Breast epithelium (tissue), 4 donors: ENCODE results near the gene RASSF10. TPM values are rescaled to one million over a fixed set of nuclear protein-coding genes. Genes with fewer than 3 reads are reported as not detected.

Experiments
- DNase-seq, 2 donors: peaks; one replicate each; pipeline ENCODE4 v3.0.0-alpha.2; 2019; ENCODE audit warnings: low spot score in 2 of 2
- H3K27ac ChIP-seq, 2 donors: fragments of 200-600 bp; sonication (generic) in 1 of 2; one replicate each; pipeline ENCODE4 v1.5.1; 2016 to 2019; ENCODE audit warnings: mild to moderate bottlenecking in 1 of 2
- H3K27me3 ChIP-seq, 2 donors: fragments of 200-600 bp; sonication (generic) in 1 of 2; one replicate each; pipeline versions ENCODE4 v1.5.1 to v1.6.0; 2017 to 2019; ENCODE audit warnings: control low read depth in 1 of 2, mild to moderate bottlenecking in 1 of 2
- H3K36me3 ChIP-seq: fragments of 200-600 bp; one replicate; pipeline ENCODE4 v1.5.1; 2019
- H3K4me1 ChIP-seq, 2 donors: fragments of 200-600 bp; sonication (generic); one replicate each; pipeline ENCODE4 v1.5.1; 2016 to 2019; ENCODE audit warnings: control low read depth in 1 of 2
- H3K4me3 ChIP-seq, 3 donors: fragments of 200-600 bp; sonication (generic); 1 replicate in 2 of 3; 2 replicates in 1 of 3; pipeline ENCODE4 v1.5.1; 2016 to 2019; ENCODE audit warnings: mild to moderate bottlenecking in 3 of 3, moderate library complexity in 2 of 3
- H3K9me3 ChIP-seq, 2 donors: fragments of 200-600 bp; sonication (generic) in 1 of 2; one replicate each; pipeline ENCODE4 v1.5.1; 2016 to 2019; ENCODE audit warnings: control low read depth in 1 of 2
- POLR2A ChIP-seq: fragments of 450-650 bp; IDR thresholded peaks from one replicate; pipeline ENCODE4 v1.6.1; 2016; ENCODE audit warnings: antibody characterized with exemption, mild to moderate bottlenecking, moderate library complexity
- POLR2AphosphoS5 ChIP-seq, 3 donors: sonication (generic); formaldehyde crosslinking; IDR thresholded peaks; one replicate each; pipeline ENCODE4 v1.6.1; 2017; ENCODE audit warnings: antibody characterized with exemption in 3 of 3
- intact Hi-C: fragments of 100-400 bp; cut with DNase I; formaldehyde crosslinking; loops from one replicate; pipeline ENCODE4 v1.15.1; 2023; ENCODE audit warnings: low total_unique reads
- total RNA-seq, 3 donors: library from RNA; depleted of rRNA; stranded (reverse); fragments of >200 nt; gene quantifications; one replicate each; pipeline ENCODE4 v1.1.0, GENCODE V29; 2016
- TF ChIP-seq, protein P1 (sequence below), 3 donors: fragments of 450-650 bp; IDR thresholded peaks; one replicate each; pipeline ENCODE4 v1.5.1; 2016 to 2017; ENCODE audit warnings: antibody characterized with exemption in 3 of 3, mild to moderate bottlenecking in 3 of 3, moderate library complexity in 3 of 3

Gene RASSF10
- total RNA-seq, 3 donors from 2014 or later = 0.16 to 9.7 (median 3.9) TPM

DNA sequence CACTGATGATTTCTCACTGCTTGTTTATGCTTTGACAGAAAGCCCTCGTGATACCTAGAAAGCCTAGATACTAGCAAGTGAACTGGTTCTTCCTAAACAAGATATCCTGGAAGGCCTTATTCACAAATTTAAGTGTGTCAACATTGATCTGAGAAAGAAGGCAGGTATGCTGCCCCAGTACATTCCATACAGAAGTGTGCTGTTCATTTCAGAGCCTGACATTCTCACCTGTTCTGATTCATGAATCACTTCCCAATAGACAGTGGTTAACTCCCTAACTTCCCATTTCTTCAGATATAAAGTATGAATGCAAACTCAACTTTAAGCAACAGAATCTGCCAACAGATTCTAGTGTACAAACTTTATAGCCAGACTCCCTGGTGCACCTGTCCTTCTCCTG is 15.5 kb upstream of the RASSF10 start:
- no peak for DNase-seq
- intact Hi-C loops = no loop called here
- Histone ChIP-seq H3K27ac (no peak overlapping the region), H3K36me3 (no peaks in the 10 kb centered on the region), H3K4me1 (no peaks in the 10 kb centered on the region), H3K9me3 (no peaks in the 10 kb centered on the region), H3K4me3 (no peak overlapping the region), H3K27me3 (no peaks in the 10 kb centered on the region)
- TF ChIP-seq, protein P1, sequence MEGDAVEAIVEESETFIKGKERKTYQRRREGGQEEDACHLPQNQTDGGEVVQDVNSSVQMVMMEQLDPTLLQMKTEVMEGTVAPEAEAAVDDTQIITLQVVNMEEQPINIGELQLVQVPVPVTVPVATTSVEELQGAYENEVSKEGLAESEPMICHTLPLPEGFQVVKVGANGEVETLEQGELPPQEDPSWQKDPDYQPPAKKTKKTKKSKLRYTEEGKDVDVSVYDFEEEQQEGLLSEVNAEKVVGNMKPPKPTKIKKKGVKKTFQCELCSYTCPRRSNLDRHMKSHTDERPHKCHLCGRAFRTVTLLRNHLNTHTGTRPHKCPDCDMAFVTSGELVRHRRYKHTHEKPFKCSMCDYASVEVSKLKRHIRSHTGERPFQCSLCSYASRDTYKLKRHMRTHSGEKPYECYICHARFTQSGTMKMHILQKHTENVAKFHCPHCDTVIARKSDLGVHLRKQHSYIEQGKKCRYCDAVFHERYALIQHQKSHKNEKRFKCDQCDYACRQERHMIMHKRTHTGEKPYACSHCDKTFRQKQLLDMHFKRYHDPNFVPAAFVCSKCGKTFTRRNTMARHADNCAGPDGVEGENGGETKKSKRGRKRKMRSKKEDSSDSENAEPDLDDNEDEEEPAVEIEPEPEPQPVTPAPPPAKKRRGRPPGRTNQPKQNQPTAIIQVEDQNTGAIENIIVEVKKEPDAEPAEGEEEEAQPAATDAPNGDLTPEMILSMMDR (IDR thresholded peaks at IDR 0.05) = no peak
- TF ChIP-seq POLR2AphosphoS5 (IDR thresholded peaks at IDR 0.05) (no peak), POLR2A (no peak)

DNA sequence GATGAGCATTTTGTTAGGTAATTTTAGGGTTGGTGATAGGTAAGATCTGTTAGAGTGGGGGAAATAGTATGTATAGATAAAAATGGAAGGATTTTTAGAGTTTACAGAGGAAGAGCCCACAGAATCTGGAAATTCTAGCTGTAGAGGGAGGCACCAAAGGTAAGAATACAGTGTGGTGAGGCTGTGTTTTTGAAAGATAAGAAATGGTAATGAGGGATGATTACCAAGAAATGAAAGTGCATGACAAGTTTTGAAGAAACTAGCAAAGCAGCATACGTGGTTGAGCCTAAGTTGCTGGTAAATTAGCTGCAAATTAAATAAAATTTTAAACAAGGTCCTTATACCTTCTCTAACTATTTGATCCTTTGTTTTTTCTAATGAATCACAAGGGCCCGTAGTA is 14.6 kb upstream of the RASSF10 start:
- no peak for DNase-seq
- no peak for TF ChIP-seq POLR2A
- TF ChIP-seq, protein P1 (IDR thresholded peaks at IDR 0.05) = no peak
- TF ChIP-seq POLR2AphosphoS5 (IDR thresholded peaks at IDR 0.05) = no peak
- H3K4me1 ChIP-seq = no peaks in the 10 kb centered on the region
- H3K36me3 ChIP-seq = no peaks in the 10 kb centered on the region
- H3K4me3 ChIP-seq = no peak overlapping the region
- H3K27me3 ChIP-seq = no peaks in the 10 kb centered on the region
- no peaks in the 10 kb centered on the region for H3K9me3 ChIP-seq
- intact Hi-C loops = no loop called here
- peak overlapping the region in 1 of 2 donors; percentile 33 for H3K27ac ChIP-seq

DNA sequence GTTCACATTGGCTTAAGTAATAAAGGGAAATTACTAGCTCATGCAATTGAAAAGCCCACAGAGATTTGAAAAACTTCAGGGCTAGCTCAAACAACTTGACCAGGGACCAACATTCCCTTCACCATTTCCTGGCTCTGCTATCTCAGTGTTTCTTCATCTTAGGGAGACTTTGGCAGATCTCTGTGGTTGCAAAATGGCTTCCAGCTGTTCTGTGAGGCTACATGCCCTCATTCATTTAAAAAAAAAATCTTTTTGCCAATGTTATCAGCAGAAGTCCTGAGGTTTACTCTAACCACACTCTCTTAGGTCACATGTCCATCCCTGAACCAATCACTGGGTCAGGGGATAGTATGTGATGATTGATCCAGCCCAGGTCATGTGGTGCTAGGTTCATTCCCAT is 13.9 kb upstream of the RASSF10 start:
- TF ChIP-seq POLR2AphosphoS5 (IDR thresholded peaks at IDR 0.05) (no peak), POLR2A (no peak)
- TF ChIP-seq, protein P1 (IDR thresholded peaks at IDR 0.05) = no peak
- H3K36me3 ChIP-seq = no peaks in the 10 kb centered on the region
- H3K4me1 ChIP-seq = no peaks in the 10 kb centered on the region
- DNase-seq = no peak
- peak overlapping the region in 1 of 2 donors; percentile 33 for H3K27ac ChIP-seq
- no peak overlapping the region for H3K4me3 ChIP-seq
- intact Hi-C loops = no loop called here
- no peaks in the 10 kb centered on the region for H3K9me3 ChIP-seq
- no peaks in the 10 kb centered on the region for H3K27me3 ChIP-seq

DNA sequence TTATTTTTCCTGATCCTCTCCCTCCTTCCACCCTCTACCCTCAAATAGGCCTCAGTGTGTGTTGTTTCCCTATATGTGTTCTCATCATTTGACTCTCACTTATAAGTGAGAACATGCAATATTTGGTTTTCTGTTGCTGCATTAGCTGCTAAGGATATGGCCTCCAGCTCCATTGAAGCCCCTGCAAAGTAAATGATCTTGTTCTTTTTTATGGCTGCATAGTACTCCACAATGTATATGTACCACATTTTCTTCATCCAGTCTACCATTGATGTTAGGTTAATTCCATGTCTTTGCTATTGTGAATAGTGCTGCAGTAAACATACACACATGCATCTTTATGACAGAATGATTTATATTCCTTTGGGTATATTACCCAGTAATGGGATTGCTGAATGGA is 13.3 kb upstream of the RASSF10 start:
- intact Hi-C loops = no loop called here

DNA sequence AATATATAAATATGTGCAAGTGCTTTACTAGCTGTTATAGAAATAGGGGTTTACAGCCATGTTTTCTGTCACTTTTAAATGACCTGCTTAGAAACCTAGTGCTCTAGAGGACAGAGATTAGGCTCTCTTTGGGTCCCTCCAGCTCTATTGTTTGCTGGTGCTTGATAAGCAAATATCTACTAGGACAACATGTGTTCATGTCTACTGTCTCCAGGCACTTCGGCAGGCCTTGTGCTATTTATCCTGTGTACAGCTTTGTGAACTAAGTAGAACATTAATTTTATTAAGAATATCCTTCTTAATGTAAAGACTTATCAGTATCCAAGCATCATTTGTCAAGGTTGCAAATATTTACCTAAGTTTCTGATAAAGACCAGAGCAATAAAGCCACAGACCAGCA is 11.9 kb upstream of the RASSF10 start:
- intact Hi-C loops = no loop called here
- Histone ChIP-seq H3K9me3 (no peaks in the 10 kb centered on the region), H3K4me1 (no peaks in the 10 kb centered on the region), H3K36me3 (no peaks in the 10 kb centered on the region), H3K27ac (no peak overlapping the region), H3K27me3 (no peaks in the 10 kb centered on the region), H3K4me3 (no peak overlapping the region)
- TF ChIP-seq, protein P1 (IDR thresholded peaks at IDR 0.05) = no peak
- TF ChIP-seq POLR2AphosphoS5 (IDR thresholded peaks at IDR 0.05) = no peak
- DNase-seq = no peak

More for the DNA sequence above, 13.3 kb upstream of the RASSF10 start:
- Histone ChIP-seq H3K27me3 (no peaks in the 10 kb centered on the region), H3K4me1 (no peaks in the 10 kb centered on the region), H3K36me3 (no peaks in the 10 kb centered on the region), H3K27ac (no peak overlapping the region), H3K4me3 (no peak overlapping the region), H3K9me3 (no peaks in the 10 kb centered on the region)
- DNase-seq = no peak
- TF ChIP-seq, protein P1 (IDR thresholded peaks at IDR 0.05) = no peak
